NB4 (cell line): ENCODE results near the gene PDILT.

Experiments
- CTCF ChIP-seq: IDR thresholded peaks from one replicate; pipeline ENCODE4 v1.5.1; 2012; ENCODE audit warnings: low read depth, low read length
- MYC ChIP-seq: IDR thresholded peaks from 2 replicates; pipeline ENCODE4 v1.6.1; 2011; ENCODE audit warnings: low read depth, low read length
- POLR2A ChIP-seq: IDR thresholded peaks from 2 replicates; pipeline ENCODE4 v1.6.1; 2011; ENCODE audit warnings: mild to moderate bottlenecking; ENCODE audit not compliant: insufficient read length; ENCODE audit errors: extremely low read depth

GRCh38 chr16:20388854-20389253, 15.7 kb downstream of the PDILT start:
- no peak for TF ChIP-seq CTCF
- TF ChIP-seq POLR2A: no peak
- no peak for TF ChIP-seq MYC
